NCI-H2107 treated with DMSO at 0.1 percent for 48 hours (cell line): ENCODE results near the gene GOSR2.
"Not testable (repeated sequence)": the region's sequence is repeated elsewhere in the genome, so short reads cannot be mapped to it uniquely, and the experiment has no call there.

Source experiments
- DNase-seq: peaks from one replicate; lab custom pipeline; 2025; ENCODE audit not compliant: unreplicated experiment; lab: John Stamatoyannopoulos, UW

GOSR2 gene

DNA sequence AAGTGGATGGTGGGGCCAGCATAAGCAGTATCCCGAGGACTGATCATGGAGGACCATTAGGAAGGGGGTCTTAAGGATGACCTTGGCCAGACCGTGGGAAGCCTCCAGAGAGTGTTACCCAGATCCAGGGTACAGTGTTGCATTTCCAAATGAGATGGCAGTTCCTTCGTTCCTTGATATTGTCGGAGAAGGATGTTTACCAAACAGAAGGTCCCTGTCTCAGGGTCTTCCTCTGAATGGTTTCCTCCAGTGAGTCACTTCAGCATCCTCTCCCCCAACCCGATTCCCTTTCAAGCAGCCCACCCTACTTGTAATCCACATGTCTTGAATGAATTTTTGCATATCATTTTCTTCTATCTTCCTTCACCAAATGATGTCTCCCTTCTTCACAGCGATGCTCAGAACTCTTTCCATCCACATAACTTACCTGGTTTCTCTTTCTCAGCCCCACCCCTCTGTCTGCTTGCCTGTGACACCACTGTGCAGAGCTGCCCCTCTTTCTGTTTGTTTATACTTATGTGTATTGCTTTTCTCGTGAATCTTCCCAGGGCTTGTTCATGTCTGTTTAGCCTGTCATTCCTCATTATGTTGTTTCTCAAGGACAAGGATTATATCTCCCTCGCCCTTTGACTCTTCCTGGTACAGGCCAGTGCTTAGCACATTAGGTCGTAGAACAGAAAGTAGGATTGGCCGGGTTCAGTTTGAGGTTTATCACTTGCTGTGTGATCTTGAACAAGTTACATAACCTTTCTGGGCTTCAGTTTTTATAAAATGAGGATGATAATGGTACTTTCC is 5.7 kb downstream of the GOSR2 start:
- DNase-seq: no peak

DNA sequence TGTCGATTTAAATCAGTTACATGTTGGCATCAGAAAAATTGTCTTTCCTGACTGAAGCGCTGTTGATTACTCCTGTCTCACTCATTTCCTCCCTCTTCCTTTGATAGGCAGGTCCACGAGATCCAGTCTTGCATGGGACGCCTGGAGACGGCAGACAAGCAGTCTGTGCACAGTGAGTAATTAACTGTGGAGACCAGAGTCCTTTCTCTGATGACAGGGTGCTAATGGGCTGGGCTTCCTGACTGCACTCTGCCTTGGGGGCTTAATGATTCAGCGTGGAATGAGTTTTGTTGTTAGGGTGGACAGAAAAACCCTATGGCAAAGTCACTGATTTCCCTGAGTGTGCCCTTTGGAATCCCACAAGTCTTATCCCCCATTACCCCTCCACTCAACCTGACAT is 6.5 kb downstream of the GOSR2 start:
- no peak for DNase-seq

DNA sequence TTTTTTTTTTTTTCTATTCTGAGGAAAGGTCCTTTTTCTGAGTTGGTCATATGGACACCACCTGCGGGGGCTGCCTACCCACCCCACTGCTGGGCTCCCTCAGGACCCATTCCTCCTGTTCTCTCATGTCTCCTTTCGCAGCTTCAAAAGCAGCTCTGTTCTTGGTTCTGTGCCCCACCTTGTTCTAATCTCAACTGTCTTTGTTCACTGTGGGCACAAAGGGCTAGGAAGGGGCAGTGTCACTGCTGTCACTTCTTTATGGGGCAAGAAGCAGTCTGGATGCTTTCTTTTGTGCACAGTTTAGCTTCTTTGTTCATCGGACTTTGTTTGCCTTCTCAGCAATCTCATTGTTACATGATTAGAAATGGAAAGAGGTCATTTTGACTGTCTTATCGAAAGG is 7.1 kb downstream of the GOSR2 start:
- no peak for DNase-seq

DNA sequence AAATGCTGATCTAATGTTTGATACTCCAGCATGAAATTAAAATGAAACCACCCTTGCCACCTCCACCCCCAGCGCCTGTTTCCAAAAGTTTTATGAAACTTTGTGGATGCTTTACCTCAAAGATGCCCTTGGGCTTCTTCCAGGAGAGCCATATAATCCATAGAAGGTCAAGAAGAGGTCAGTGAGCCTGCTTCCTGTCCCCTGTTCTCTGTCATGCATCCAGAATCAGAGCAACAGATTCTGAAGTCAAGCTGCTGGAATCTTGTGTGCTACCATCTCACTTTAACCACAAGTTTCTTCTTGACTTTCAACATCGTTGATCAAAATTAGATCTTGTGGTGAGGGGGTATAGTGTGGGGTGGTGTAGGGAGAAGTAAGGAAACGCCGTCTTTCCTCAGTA is 8.6 kb downstream of the GOSR2 start:
- DNase-seq: no peak

DNA sequence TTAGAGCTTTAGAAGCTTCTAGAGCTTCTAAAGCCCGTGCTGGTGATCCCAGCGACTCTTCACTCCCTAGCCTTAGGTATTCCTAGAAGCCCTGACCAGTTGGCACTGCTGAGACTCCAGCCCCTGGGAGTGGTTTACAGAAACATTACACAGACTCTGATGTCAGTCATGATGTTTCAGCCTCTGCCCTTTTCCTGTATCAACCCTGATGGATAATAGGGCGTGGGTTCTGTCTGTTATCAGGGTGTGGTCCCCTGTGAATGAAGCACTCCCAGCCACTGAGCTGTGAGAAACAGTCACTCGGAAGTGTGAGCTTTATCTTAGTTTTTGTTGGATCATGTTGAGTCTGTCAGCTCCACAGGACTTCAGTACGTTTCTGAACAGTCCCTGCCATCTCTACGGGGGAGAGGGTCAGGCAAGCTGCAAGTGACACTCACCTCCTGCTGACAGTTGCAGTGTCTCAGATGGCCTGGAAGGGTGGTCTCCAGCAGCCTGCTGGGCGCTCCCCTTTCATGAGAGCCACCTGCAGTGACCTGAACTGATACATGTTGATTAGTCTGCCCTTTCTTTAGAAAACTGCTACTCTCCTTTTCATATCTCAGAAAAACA is 12.8 kb downstream of the GOSR2 start:
- DNase-seq: no peak

DNA sequence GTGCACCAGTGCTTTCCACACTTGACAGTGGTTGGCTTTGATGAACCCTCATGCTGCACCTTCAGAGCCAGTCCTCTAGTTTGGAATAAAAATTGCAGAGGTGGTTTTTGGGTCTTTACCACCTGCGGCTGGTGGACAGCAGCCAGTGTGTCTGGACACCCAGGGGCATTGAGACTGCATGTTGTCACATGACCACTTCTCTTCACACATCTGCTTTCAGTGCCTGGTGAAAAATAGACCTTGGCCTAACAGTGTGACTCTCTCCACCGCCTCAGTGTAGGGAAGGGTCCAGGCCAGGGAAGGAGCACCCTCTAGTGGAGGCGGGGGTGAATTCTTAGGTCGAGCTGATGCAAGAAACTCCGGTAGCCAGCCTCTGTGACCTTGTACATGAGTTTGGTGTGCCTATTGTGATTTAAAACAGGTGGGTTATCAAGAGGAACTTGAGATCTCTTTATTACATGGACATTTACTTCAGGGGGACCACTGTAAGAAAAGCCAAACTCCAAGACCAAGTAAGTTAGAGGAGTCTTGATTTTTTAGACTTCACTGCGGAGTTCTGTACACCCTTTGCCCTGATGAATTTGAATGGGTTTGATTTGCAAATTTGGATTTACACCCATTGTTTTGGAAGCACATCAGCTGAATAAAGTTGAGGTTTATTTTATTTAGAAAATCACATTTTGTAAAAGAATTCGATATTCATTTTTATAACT is 17.9 kb downstream of the GOSR2 start:
- DNase-seq: peak; percentile 84

DNA sequence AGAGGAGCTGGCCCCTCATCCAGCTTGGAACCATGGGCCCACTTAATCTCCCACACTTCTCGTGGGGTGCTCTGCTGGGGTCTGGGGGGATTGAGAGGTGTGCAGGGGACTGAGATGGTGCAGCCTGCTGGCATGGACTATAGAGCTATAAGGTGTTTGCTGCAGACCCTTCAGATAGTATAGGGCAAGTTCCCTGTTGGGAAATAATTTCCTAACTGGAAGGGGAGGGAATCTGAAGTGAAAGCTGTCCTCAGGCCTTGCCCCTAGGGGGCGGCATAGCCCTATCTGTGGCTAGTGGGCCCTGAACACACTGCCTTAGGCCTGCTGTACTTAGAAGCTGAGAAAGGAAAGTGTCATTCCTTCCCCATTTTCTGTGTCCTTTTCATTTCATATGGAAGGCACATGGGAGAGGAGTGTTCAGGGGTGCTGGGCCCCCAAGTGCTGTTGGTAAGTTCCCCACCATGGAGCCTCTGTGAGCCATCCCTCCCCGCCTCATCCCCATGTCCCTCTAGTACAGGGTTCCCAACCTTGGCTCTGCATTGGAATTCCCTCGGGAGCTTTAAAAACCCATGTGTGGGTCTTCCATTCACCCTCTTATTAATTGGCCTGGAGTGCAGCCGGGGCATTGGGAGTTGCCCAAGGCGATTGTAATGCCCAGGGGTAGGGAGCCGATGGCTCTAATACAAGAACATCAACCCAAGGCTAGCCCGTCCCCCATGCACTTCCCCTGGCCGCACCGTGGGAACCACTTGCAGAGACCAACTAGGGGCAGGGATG is 19.7 kb downstream of the GOSR2 start:
- peak; percentile 32 for DNase-seq

DNA sequence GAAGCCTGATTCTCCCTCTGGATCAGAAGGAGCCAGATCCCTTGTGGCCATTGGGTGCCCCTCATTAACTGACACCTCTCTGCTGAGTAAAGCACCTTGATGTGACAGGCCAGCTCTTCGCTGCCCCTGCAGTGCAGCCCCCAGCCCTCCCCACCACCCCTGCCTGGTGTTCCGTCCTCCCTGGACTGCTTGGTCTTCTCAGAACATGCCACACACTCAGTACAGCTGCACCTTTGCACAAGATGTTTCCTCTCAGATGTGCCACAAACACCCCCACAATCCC is 20.2 kb downstream of the GOSR2 start:
- DNase-seq: no peak

DNA sequence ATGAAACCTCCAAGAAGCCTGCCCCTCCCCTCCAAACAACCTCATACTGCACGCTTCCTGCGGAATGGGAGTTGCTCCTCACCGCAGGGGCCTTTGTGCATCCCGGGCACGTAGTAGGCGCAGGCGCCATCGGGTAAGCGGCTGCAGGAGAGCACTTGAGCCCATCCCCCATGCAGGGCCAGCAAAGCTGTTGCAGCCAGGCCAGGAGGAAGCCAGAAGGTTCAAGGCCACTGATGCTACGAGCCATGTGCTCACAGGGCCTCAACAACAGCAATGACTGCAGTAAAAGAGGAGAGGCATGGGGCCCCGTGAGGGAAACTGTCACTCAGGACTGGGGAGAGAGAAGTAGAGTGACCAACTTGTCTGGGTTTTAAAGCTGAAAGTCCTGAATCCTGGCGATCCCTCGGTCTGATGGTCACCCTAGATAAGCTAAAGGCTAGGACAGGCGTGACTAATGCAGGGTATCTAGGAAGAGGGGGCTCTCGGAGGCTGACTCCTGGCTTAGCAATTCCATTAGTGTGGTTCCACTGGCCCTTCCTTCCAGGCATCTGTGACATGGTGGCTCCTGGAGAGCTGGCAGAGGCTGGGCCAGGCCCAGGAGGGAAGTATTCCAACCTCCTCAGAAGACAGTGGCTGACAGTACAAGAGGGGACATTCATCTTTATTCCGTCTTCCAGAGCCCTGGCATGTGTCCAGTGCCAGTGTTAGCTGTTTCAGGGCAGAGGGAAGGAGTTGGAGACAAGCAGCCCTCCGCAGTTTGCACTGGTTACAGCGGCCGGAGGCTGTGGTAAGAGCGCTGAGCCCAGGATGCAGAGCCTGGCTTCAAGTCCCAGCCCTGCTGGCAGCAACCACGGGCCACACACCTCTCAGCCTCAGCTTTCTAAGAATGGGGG is 20.8 kb downstream of the GOSR2 start:
- DNase-seq: no peak

DNA sequence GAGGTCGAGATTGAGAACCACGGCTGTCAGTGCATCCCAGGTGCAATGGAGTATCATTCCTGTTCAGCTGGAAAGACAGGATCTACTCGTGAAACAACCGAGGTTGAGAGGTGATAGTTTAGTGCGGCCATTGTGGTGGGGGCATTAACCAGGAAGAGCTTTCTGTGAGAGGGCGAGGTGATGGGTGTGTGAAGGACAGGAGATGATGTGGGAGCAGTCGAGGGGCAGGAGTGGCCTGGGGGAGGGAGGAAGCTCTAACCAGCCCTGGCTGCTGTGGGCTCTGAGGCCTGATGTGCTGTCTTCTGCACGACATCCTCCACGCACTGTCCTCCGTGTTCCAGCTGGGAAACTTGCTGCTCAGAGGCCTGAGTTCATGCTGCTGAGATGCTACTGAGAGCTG is 22.0 kb downstream of the GOSR2 start:
- DNase-seq: no peak

DNA sequence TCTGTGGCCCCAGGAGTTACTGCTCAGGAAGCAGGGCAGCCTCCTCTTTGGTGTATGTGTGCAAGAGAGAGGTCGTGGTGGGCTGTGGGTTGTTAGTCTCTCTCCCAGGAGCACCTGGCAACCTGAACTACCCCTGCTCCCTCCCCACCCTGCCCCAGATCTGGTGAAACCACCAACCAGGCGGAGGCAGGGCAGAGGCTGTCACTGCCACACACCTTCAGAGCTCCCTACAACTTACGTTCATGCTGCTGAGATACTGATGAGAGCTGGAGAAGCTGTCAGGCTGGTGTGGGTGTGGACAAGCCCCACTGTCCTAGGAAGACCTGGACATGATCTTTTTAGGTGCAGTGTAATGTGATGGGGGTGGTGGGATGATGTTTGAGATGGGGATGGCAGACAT is 24.3 kb downstream of the GOSR2 start:
- no peak for DNase-seq

DNA sequence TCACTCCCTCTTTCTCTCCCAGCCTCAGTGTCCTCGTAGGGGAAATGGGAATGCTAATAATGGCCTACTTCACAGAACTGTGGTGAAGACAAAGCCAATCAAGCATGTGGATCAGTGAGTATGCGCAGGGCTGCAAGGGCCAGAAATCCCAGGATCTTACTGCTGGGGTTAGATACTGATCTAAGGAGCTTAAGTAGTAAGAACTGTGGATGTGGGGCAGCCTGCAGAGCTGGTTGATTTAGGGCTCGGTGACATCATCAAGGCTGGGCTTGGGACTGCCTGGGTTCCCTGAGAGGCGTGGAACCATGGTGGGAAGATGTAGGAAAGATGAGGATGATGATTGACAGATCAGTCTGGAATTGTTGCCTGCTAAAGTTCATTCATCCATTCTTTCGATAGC is 25.6 kb downstream of the GOSR2 start:
- no peak for DNase-seq

DNA sequence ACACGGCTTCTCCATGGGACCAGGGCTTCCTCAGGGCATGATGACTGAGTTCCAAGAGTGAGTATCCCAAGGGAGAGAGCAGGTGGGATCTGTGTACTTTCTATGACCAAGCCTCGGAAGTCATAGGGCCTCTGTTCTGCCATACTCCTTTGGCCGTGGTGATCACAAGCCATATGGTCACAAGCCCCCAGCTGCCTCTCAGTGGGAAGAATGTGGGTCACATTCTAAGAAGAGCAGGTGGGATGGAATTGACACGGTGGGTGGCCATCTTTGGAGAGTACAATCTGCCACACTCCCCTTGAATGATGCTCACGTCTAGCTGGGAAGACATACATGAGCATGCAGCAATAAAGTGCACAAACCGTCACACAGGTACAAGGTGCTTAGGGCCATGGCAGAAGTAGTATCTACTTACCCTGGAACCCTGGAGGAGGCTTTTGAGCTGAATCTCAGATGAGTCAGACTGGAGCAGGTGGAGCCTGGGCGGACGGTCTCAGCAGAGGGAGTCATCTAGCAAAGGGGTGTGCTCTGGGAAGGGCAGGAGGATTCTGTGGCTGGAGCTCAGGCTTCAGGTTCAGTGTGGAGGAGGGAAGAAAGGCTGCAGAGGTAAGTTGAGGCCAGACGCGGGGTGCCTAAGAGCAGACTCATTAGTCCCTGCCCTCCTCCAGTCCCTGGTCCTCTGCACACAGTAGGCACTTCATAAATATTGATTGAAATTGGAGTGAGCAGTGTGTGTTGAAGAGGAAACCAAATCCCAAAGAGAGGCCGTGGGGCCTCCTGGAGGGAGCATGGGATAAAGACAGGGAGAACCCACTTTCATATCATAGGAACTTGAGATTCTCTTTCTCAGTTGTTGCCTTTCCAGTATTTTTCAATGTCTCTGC is 26.6 kb downstream of the GOSR2 start:
- no peak for DNase-seq

DNA sequence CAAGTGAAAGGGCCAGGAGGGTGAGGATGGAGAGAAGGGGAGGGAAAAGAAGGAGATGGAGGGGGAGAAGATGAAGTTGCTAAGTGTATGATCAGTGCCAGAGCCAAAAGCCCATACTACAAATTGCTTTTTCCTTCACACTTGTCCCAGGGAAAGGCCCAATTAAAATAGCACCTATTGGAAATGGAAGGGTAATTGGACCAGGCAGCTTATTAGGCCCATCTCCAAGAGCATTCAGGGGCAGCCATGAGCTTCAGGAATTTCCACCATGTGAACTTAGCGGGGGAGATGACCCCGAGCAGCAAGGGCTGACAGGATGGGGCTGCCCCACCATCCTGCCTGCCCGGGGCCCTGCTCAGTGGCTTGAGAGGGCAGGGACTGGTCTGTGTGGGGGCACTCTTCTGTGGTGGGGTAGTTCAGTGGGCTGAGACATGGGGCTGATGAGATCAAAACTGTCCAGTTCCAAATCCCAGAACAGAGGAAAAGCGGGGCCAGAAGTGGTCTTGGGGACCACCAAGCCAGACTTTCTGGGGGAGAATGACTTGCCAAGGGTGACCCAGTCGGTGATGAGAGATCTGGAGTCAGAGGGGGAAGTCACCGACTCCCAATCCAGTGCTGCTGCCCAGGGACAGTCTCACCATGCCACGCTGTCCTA is 27.5 kb downstream of the GOSR2 start:
- no peak for DNase-seq

DNA sequence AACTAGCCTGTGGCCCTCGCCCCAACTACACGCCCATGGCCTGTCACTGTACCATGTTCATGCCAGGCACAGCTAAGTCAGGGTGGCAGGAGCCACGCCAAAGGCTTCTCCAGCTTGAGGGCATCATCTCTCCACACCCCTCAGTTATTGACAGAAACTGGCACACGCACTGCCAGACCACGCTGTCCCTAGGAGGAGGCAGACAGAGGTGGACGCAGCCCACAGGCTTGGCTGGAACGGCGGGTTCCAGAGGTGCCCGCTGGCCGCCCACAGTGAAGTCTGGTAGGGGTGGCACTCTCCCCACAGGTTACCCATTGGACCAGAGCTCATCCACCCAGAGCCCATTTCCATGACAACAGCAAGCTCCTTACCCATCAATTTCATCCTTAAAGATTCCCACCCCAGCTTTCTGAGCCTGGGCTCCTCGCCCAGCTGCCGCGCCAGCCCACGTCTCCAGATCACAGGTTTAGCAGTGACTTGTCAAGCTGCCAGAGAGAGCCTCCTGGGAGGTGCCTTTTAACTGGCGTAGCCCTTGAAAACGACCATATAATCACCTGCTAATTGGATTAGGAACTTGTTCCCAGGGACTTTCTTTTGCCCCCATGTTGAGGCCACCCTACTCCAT is 28.1 kb downstream of the GOSR2 start:
- DNase-seq: no peak

DNA sequence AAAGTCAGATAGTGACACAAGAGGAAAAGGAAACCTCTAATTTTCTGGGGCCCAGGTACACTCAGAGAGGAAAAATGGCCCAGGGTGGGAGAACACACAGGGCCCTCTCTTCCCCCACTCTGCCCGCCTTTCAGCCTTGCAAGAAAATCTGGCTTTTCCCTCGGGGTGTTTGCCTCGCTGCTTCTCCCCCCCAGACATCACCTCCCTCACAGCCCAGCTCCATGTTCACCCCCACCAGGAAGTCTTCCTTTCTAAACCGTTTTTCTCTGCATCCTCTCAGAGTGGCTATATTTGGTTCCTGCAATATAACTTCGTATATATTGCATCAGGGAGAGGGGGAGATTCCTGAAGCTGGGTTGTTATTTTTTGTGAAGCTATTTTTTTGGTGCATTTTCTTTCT is 28.7 kb downstream of the GOSR2 start:
- no peak for DNase-seq

DNA sequence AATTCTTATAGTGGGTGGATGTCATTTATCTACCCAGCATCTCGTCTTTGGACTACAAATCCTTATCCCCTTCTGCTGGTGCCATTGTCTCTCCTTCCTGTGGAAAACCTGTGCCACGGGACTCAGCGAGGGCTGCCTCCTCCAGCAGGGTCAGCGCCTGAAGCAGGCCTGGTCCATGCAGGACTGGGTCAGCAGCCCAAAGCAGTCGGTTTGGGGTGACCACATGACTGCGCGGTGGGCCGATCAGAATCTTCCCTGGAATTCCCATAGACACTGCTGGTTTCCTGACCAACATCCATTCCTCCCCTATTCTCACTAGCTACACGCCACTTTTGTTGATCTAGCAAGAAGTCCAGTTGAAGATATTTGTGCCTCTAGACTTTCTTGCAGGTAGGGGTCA is 29.2 kb downstream of the GOSR2 start:
- no peak for DNase-seq

DNA sequence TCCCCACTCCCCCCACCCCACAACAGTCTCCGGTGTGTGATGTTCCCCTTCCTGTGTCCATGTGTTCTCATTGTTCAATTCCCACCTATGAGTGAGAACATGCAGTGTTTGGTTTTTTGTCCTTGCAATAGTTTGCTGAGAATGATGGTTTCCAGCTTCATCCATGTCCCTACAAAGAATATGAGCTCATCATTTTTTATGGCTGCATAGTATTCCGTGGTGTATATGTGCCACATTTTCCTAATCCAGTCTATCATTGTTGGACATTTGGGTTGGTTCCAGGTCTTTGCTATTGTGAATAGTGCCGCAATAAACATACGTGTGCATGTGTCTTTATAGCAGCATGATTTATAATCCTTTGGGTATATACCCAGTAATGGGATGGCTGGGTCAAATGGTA is 30.2 kb downstream of the GOSR2 start:
- not testable (repeated sequence) for DNase-seq
